Dermis lymphatic vessel endothelial cell (primary cell): Measurements from ENCODE around the gene DEF6. TPM values are rescaled to one million over a fixed set of nuclear protein-coding genes. Genes with fewer than 3 reads are reported as not detected.

Source experiments
- total RNA-seq: library from RNA; depleted of rRNA; stranded (reverse); fragments of >200 nt; gene quantifications from 2 replicates; pipeline ENCODE4 v1.2.1, GENCODE V29; 2014

Gene DEF6, protein sequence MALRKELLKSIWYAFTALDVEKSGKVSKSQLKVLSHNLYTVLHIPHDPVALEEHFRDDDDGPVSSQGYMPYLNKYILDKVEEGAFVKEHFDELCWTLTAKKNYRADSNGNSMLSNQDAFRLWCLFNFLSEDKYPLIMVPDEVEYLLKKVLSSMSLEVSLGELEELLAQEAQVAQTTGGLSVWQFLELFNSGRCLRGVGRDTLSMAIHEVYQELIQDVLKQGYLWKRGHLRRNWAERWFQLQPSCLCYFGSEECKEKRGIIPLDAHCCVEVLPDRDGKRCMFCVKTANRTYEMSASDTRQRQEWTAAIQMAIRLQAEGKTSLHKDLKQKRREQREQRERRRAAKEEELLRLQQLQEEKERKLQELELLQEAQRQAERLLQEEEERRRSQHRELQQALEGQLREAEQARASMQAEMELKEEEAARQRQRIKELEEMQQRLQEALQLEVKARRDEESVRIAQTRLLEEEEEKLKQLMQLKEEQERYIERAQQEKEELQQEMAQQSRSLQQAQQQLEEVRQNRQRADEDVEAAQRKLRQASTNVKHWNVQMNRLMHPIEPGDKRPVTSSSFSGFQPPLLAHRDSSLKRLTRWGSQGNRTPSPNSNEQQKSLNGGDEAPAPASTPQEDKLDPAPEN
- 0.33 and 1.5 TPM in 2 replicates for total RNA-seq

DNA sequence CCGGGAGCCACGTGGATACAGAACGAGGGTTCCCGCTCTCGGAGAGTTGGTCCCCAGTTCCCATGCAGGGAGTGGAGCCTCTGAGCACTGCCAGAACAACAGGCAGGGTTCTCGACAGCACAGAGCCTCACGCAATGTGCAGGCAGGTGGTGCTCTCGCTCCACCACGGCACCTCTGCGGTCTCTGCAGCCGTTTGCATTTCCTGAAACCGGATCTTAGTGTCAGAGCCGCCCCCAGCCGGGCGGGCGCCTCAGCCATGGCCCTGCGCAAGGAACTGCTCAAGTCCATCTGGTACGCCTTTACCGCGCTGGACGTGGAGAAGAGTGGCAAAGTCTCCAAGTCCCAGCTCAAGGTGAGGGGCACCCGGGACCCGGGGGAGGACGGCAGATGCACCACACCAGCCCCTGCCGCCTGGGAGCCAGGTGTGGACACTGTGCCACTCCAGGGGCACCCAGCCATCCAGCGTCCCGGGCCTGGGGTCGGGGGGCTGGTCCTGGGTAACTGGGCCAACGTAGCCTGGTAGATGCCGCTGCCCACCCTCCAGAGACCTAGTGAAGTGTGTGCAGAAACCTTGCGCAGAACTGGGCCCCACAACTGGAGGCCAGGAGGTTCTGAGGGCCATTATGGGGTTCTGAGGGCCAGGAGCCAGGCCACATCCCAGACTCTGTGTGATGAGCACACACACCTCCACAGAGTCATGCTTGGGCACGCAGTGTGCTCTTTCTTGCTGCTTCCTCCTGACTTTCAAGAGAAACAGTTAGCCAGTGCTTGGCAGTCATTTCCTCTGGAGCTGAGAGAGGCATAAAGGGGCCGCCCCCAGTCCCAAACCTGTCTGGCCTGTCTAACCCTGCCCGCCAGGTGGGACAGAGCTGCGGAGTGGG lies at the start of gene DEF6:
Gene DEF6, plus strand, starts transcription at position 218 of the 881 bp plus-strand sequence. Its CDS starts 39 bp downstream, at position 257.

DNA sequence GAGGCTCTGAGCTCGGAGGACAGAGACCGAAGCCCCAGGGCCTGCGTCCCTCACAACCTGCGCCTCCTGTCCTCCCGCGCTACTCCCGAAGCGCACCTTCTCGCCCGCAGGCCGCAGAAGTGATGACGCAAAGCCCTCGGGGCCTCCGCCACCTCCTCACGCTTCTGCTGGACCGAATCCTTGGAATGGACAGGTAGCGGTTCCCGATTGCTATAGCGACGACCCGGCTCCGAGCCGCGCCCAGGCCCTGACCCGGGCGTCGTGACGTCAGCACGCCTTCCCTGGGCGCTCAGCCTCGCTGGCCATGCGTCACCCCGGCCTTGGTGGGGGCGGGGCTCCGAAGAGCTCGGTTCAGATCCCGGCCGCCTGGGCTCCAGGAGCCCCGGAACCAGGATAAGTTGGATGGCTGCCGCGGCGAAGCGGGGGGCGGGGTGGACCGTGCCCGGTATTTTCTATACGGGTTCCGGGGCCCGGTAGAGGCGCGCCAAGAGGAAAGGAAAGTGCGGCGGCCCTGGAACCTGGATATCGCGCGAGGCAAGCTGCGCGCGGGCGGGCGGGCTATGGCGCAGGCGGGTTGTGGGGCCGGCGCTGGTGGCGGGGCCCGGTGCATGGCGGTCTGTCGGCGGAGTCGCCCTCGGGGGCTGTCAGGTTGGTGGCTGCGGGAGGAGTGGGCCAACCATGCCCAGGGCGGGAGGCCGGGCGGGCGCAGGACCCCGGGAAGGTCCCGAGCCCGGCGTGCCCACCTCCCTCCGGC lies 38.2 kb upstream of the DEF6 start, which contains the start of gene ZNF76:
Gene ZNF76, plus strand, starts transcription at position 542 of the 754 bp plus-strand sequence. CDS start 21,417 bp downstream, outside the sequence.

DNA sequence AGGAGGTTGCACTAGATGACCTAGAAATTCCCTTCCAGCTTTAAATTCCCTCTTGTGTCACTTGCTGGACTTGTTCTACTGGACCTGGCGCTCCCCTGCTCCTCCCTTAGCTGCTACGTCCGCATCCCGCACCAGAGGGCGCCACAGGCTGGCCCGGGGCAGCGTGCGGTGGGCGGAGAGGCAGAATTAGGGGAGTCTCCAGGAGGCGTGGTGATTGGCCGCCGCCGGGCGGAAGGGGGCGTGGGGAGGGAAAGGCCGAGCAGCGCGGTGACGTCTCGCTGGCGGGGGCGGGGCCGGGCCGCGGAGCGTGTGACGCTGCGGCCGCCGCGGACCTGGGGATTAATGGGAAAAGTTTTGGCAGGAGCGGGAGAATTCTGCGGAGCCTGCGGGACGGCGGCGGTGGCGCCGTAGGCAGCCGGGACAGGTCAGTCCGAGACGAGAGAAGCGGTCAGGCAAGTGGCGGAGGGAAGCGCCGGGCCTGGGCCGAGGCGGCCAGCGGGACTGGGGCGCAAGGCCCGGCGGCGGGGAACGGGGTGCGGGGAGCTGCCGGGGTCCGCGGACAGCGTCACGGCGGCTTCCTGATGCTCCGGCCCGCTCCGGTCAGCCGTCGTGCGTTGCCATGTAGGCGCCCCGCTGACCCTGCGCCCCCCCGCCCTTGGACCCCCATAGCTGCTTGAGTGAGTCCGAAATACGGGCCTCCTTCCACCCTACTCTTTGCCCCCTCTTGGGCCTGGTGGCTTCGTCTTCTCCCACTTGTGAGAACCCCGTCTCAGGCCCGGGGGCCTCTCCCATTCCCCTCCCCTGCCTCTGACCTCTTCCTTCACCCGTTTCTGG lies 44.9 kb downstream of the DEF6 start, which contains the start of gene PPARD:
Gene PPARD, plus strand, starts transcription at position 301 of the 834 bp plus-strand sequence. CDS start 68,530 bp downstream, outside the sequence.

Other genes with a start within 250 kb of the DEF6 start
- gene TCP11, start 156.5 kb upstream of the DEF6 start, total RNA-seq = 0.22 TPM in 1 of 2 replicates, not detected in the other
- gene SCUBE3, start 83.9 kb upstream of the DEF6 start, total RNA-seq = 1.0 and 1.4 TPM in 2 replicates
- 22.1 and 23.6 TPM in 2 replicates for gene ZNF76, start 38.1 kb upstream of the DEF6 start, total RNA-seq
- 5.2 and 6.0 TPM in 2 replicates for gene PPARD, start 44.7 kb downstream of the DEF6 start, total RNA-seq
- gene FANCE, start 154.5 kb downstream of the DEF6 start, total RNA-seq = 12.2 and 13.3 TPM in 2 replicates
- gene RPL10A, start 170.6 kb downstream of the DEF6 start, total RNA-seq = 1,818 and 2,228 TPM in 2 replicates
- 0.17 and 0.22 TPM in 2 replicates for gene TEAD3, start 199.3 kb downstream of the DEF6 start, total RNA-seq
- not detected in 2 replicates for gene TULP1, start 215.1 kb downstream of the DEF6 start, total RNA-seq